GM23248 (cell line): Measurements from ENCODE around the gene PKP3.

Experiments
- EZH2 ChIP-seq: fragments of 200-600 bp; sonication (generic); IDR thresholded peaks from 2 replicates; pipeline ENCODE4 v1.6.1; 2018; ENCODE audit warnings: antibody characterized with exemption, mild to moderate bottlenecking; ENCODE audit not compliant: insufficient read depth, poor library complexity, severe bottlenecking
- EZH2phosphoT487 ChIP-seq: fragments of 200-600 bp; sonication (generic); IDR thresholded peaks from 2 replicates; pipeline ENCODE4 v1.6.1; 2018; ENCODE audit warnings: antibody characterized with exemption, moderate library complexity, mild to moderate bottlenecking, low read depth; ENCODE audit not compliant: insufficient read depth

GRCh38 chr11:369336-370018 lies 24.5 kb upstream of the PKP3 start, which contains the start of gene B4GALNT4:
- TF ChIP-seq EZH2, result no peak
- no peak for TF ChIP-seq EZH2phosphoT487
